DMS114 treated with DMSO at 0.1 percent for 48 hours (cell line): ENCODE results near the gene GRPEL1.

Source experiments
- DNase-seq: peaks from one replicate; lab custom pipeline; 2025; ENCODE audit not compliant: unreplicated experiment; lab: John Stamatoyannopoulos, UW

GRPEL1 gene

DNA sequence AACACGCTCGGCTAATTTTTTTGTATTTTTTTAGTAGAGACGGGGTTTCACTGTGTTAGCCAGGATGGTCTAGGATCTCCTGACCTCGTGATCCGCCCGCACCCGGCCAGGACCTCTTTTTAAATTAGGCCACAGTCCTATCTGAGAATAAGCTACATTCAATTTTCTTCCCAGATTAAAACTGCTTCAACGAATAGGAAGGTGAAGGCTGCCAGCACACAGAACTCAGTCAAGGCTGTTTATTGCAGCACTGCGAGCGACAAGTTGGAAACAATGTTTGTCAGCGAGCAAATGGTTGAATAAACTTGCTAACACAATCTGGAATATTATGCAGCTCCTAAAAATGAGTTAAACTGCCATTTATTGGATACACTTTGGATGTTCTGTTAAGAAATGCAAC, 1.9 kb downstream of the GRPEL1 start:
- no peak for DNase-seq

DNA sequence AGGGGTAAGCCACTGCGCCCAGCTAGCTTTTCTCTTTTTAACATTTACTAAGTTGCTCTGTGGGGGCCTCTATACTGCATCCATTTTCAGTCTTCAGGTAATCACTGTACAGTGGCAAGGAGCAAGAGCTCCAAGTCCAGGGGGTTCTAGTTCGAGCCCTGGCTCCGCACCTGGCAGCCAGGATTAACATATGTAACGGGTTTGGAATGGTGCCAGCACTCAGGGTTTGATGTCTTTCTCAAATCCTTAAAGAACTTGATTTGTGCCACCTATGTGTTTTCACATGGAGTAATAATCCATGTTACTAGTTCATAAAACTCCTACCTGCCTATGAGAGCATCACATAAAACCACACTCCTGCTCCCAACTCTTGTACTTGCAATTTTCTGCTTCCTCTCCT, 4.5 kb downstream of the GRPEL1 start:
- DNase-seq, result no peak

DNA sequence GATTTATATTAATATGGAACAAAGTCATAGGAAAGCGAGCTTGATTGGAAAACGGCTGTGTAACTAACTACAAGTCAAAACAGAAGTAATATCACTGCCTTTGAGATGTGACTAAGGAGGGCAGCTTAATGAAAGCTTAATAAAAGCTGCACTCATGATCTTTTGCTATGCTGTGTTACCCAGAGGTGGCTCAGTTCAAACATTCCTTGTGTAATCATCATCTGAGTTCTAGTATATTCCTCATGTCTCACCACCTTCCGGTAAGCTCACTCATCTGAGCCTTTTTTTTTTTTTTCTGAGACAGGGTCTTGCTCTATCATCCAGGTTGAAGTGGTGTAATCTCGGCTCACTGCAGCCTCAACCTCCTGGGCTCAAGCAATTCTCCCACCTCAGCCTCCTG, 5.0 kb downstream of the GRPEL1 start:
- DNase-seq, result no peak

DNA sequence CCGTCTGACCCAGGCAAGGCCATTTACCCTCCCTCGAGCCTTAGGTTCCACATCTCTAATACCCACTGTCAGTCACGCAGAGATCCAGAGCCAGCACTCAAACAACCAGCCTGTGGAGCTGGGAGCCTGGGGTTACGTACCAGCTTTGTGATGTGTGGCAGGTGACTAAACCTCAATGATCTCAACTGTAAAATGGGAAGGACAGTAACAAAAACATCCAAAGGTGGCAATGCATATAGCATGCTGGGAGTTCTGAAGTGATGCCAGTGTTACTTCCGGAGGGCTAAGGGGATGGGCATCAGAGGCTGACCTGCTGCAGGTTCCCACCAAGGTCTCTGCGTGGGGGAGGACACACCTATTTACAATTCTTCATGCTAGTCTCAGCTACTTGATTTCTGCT, 6.0 kb downstream of the GRPEL1 start:
- no peak for DNase-seq

DNA sequence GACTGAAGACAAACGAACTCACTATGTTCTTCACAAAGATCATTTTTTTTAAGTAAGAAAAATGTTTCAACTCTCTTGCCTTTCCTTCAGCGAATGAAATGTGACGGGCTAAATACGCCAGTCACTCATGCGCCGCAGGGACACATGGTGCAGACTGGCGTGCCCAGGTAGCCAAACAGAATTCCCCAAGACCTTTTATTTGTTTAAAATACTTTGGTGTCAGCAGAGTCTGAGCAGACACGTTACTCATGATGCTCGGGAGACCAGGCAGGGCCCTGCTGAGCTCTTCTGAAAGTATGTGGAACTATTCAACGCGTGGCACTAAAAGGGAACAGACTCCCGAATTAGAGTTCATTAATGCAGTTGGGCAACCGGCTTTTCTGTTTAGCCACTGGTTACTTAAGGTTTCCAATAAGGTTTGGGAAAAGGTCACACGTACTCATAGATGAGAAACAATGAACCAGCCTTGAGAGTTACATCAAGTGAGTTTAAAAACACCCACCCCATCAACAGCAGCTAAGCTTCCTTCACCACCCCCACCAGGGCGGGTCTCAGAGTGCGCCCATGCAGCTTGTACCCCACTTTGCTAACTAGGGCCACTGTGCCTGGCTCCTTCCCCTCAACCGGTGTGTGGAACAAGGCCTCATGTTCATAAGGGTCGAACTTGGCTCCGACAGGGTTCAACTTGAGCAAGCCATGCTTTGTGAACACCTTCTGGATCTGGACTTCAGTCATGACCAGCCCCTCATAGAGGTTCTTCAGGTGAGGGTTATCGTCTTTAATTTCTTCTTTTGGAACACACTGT, 7.3 kb downstream of the GRPEL1 start:
- no peak for DNase-seq

DNA sequence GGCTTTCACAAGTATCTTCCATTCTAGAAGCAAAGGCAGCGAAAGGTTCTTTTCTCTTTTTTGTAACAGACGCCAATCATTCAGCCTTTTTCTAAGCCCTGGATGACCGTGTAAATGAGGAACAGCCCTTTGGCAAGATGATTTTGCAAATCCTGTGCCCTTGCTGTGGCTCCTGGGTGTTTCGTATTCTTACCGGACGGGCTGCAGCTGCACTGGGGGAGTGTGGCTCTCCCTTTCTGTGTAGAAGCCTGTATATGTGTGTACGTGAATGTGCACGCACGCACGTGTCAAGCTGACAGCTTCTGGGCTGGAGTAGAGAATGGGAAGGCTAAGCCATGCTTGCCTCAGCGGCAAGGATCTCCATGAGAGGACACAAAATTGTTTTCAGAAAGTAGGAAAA, 8.2 kb downstream of the GRPEL1 start:
- no peak for DNase-seq

DNA sequence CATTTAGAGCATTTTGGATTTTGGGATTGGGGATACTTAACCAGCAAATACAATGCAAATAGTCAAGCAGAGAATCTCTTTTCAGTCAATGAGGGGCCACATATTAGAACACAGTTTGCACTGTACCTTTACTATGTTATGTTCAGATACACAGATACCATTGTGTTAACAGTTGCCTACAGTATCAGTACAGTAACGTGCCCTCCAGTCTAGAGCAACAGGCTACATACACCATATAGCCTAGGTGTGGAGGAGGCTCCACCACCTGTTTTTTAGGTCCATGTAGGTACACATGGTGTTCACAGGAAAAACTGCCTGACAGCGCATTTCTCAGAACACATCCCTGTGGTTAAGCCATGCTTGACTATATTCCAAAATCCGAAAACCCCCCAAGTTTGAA, 9.1 kb downstream of the GRPEL1 start:
- DNase-seq, result no peak

DNA sequence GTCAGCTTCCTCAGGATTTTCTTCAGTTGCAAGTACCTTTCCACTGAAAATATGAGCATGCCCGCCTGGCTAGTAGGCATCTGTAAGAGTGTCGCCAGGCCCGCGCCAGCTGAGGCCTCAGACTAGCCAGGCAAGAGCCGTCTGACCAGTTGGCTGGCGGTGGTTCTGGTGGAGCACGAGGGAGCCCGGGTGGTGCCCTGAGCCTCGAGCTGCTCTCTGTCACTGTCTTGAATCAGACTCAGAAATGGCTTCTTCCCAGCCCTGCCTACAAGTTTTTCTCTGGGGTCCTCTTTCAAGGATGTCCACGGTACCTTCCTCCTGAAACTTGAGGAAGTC, 11.9 kb downstream of the GRPEL1 start:
- no peak for DNase-seq

DNA sequence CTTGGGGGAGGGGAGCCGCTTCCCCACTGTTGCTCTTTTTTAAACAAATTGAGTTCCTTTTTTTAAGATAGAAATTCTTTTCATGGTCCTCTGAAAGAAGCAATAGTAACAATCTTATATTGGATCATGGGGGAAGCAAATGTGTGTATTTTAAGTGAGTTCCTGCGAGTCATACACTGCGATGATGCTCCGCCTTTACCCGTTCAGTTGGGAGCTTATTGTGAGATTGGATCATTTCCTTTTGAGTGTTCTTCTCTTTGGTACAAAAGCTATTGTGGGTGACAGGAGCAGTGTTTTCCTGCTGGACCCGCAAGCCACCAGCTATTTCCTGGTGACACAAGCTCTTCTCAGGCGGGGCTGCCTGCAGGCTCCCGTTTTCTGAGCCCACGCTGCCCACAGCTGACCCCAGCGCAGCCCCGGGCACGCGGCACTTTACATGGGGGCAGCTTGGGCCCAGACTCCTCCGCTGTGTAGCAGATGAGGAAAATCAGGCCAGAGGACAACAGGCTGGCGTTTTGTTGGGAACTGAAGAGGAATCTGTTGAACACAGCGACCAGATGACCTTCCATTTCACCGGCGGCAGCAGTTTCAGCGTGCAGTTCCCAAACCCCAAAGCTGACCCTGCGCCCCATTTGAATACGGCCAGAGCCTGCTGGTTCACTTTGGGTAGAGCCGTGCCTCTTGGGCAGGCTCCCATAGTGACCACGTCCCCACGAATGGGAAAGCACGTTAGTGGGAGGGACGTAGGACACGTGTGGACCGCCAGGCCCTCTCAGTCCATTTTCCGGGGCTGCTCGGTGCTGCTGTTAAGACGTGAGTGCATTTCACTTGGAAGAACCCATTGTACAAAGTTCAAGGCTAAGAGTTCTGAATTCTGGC, 12.5 kb downstream of the GRPEL1 start:
- no peak for DNase-seq

DNA sequence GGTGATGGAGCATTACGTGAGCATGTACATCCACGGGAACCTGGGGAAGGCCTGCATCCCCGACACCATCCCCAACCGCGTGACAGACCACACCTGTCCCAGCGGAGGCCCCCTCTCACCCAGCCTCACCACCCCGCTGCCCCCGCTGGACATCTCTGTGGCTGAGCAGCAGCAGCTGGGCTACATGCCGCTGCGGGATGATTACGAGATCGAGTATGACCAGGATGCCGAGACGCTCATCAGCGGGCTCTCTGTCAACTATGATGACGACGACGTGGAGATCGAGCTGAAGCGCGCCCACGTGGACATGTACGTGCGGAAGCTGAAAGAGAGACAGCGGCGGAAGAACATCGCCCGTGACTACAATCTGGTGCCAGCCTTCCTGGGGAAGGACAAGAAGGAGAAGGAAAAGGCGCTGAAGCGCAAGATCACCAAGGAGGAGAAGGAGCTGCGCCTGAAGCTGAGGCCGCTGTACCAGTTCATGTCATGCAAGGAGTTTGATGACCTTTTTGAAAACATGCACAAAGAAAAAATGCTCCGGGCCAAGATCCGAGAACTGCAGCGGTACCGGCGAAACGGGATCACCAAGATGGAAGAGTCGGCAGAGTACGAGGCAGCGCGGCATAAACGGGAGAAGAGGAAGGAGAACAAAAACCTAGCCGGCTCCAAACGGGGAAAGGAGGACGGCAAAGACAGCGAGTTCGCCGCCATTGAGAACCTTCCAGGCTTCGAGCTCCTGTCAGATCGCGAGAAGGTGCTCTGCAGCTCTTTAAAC, 13.6 kb downstream of the GRPEL1 start:
- no peak for DNase-seq

DNA sequence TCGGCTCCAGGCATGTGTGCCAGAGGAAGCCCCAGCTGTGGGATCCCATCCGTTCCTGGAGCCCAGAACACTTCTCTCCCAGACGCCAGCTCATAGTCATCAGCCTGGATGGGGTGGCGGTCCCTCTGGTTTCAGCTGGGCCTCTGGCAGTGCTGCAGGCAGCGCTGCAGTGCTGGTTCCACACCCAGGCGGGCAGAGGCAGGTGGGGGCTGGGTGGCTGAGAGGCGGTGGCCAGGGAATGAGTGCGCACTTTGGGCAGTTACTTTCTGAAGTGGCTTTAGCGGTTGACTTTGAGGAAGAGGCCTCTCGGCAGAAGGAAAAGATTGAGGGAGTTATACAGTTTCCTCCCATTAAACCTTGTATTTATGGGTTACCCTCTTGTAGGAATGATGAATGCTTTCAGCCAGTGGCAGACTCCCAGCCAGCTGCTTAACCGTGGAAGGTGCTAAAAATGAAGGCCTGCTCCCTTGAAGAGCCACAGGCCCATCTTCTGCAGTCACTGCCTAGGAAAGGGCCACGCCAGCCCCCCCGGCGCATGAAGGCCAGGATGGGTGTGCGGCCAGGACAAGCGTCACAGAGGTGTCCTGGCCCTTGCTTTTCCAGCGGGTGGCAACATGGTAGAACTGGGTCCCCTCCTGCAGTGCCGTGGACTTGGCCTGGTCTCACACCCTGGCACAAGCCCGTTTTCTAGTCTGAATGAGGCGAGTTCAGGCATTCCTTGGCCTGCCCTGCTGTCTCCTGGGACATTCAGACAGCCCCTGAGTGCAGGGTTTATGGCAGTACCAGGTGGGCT, 14.7 kb downstream of the GRPEL1 start:
- no peak for DNase-seq

DNA sequence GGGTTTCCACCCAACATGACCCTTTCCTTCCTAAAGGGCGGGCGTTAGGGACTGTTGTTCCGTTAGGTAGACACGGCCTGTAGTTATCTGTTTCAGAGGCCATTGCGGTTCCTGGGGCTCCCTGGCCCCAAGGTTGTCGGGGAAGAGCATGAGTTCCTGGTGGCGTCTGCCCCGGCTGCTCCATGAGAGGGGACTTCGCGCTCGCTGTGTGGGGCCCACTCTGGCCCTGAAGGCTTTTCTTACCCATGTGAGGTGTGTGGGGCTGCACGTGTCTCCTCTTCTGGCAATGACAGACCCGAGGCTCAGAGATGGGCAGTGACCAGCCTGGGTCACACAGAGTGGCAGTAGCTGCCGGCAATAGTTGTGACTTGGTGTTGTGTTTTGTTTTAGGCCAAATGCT, 15.6 kb downstream of the GRPEL1 start:
- DNase-seq, result no peak

DNA sequence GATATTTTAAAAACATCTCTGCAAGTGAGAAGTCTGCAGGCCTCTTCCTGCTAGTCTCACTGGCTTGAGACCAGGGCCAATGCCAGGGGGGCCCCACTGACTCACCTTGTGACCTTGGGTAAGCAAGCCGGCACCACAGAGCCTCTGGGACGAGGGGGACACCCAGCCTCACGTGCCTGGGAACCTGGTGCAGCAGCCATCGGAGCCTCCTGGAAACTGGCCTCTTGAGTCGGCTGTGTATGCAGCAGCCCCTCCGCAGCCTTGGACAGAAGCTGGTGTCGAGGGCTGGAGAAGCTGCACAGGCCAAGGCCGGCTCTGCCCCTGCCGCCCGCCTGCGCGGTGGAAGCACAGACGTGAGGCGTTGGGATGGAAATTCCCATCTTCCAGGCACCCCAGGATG, 16.0 kb downstream of the GRPEL1 start:
- DNase-seq, result no peak

DNA sequence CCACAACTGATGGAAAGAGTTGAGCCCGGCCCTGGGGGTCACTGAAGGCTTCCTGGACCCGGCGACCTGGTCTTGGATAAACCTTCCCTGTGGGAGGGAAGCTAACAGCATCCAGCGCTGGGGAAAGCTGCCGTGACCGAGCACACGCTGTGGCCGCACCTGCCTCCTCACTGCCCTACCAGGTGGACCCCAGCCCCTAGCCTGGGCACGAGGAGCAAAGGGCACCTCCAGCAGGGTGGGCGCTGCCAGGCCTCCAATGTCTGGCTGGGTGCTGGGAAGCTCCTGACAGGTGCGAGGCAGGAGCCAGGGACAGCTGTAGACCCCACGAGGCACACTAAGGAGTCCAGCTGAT, 16.7 kb downstream of the GRPEL1 start:
- no peak for DNase-seq

DNA sequence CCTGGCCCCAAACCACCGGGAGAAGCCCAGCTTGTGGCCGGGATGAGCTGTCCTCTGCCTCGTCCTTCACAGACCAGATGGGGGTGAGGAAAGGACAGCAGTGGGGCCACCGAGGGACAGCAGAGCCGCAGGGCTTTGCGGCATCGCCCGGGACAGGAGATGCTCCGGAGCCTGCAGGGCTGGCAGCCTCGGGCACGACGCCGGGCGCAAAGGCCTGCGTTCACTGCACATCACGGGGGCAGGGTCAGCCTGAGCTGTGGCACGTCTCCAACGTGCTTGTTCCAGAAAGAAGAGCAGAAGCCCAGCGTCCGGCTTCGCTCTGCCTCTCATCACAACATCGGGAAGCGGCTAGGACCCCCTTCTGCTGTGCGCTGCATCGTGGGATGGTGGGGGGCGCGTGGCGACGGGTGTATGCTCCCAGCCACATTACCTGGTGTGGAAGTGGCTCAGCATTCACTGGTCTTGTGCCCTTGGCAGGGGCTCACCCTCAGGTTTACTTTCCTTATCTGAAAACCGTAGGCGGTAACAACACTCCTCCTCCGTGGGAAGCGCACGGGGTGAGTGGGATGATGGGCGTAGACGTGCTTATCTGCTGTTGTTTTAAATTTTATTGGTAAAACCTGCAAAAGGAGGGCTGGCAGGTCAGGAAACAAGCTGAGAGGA, 17.3 kb downstream of the GRPEL1 start:
- DNase-seq, result no peak

DNA sequence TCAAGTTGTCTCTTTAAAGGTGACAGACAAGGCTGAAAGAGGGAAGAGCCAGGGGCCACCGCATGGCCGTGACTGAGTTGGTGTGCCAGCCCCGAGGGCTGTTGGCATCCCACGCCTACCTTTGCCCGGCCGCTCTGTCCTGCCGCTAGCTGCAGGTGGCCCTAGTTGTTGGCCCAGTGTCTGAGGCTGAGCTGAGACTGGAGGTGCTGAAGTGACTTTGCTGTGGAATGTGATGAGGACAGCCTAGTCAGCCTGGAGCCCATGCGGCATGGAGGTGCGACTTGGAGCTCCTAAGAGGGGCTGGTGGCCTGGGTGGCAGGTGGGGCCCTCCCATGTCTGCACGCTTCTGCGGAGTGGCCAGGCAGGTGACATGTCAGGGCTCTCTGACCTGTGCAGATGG, 18.1 kb downstream of the GRPEL1 start:
- DNase-seq, result no peak

DNA sequence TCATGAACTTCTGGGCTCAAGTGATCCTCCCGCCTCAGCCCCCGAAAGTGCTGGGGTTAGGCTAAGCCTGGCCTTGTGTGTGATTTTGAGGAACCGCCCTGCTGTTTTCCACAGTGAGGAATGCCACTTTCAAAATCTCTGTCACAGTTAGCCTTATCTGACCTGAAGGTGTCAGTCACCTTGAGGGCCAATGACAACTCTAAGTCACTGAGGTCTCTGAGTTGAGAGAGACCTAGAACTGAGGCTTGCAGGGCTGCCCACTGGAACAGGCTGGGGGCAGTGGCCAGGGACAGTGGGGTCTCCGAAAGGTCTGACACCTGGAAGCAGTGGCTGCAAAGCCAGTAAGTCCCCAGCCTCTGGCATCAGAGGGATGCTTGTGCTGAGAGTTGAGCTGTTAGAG, 18.6 kb downstream of the GRPEL1 start:
- no peak for DNase-seq

DNA sequence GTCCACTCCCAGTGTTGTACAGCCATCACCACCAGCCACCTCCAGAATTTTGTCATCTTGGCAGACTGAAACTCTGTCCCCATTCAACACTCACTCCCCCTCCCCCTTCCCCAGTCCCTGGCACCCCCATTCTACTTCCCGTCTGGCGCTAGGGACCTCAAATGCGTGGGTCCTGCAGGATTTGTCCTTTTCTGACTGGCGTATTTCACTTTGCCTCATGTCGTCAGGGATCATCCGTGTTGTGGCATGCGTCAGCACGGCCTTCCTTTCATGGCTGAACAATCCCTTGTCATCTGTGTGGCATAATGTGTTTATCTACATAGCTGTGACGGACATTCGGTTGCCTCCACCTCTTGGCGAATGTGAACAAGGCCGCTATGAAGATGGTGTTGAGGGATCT, 19.2 kb downstream of the GRPEL1 start:
- no peak for DNase-seq

DNA sequence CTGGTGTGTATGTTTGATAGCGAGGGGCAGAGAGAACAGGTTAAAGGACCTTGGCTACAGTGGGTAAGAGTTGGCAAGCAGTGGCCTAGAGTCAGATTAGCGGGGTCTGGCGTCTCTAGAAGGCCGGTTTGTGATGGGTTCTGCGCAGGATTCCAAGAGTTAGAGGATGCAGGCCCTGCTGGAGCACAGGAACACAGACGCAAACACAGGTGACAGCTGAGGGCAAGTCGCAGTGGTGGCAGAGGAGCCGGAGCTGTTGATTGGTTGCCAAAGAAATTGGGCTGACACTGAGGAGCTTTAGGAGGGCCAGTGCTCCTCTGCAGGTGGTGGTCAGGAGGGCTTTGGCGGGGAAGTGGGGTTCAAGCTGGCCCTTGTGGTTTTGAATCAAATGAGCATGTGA, 20.9 kb downstream of the GRPEL1 start:
- DNase-seq, result no peak
